UCSD-AML1 (cell line): Measurements from ENCODE around the gene THSD7A.

Source experiments
- DNase-seq: peaks from one replicate; lab custom pipeline; 2025; ENCODE audit not compliant: unreplicated experiment; lab: John Stamatoyannopoulos, UW

Gene THSD7A

GRCh38 chr7:11817111-11817740 is 14.8 kb downstream of the THSD7A start:
- DNase-seq = no peak

GRCh38 chr7:11811709-11812108 is 20.3 kb downstream of the THSD7A start:
- DNase-seq = no peak

- DNase-seq = no peak
Measured at GRCh38 chr7:11810043-11810625, 21.9 kb downstream of the THSD7A start.

GRCh38 chr7:11807000-11807399 is 25.0 kb downstream of the THSD7A start:
- DNase-seq = no peak

GRCh38 chr7:11804621-11805020 is 27.4 kb downstream of the THSD7A start:
- DNase-seq = no peak

GRCh38 chr7:11795231-11795630 is 36.8 kb downstream of the THSD7A start:
- no peak for DNase-seq

GRCh38 chr7:11792166-11792565 is 39.8 kb downstream of the THSD7A start:
- DNase-seq = no peak

GRCh38 chr7:11788568-11788967 is 43.4 kb downstream of the THSD7A start:
- no peak for DNase-seq

- DNase-seq = no peak
Measured at GRCh38 chr7:11787534-11787933, 44.5 kb downstream of the THSD7A start.

- DNase-seq = no peak
Measured at GRCh38 chr7:11786186-11786585, 45.8 kb downstream of the THSD7A start.

- DNase-seq = no peak
Measured at GRCh38 chr7:11784769-11785536, 47.0 kb downstream of the THSD7A start.

GRCh38 chr7:11779864-11780674 is 51.9 kb downstream of the THSD7A start:
- no peak for DNase-seq

- DNase-seq = no peak
Measured at GRCh38 chr7:11776039-11776438, 56.0 kb downstream of the THSD7A start.

GRCh38 chr7:11775401-11775800 is 56.6 kb downstream of the THSD7A start:
- no peak for DNase-seq

GRCh38 chr7:11768263-11768662 is 63.7 kb downstream of the THSD7A start:
- no peak for DNase-seq

- no peak for DNase-seq
Measured at GRCh38 chr7:11767148-11767547, 64.8 kb downstream of the THSD7A start.

- no peak for DNase-seq
Measured at GRCh38 chr7:11760372-11760771, 71.6 kb downstream of the THSD7A start.

- DNase-seq = no peak
Measured at GRCh38 chr7:11758627-11759111, 73.3 kb downstream of the THSD7A start.

- no peak for DNase-seq
Measured at GRCh38 chr7:11757153-11757552, 74.8 kb downstream of the THSD7A start.

GRCh38 chr7:11754933-11755332 is 77.1 kb downstream of the THSD7A start:
- no peak for DNase-seq

- DNase-seq = no peak
Measured at GRCh38 chr7:11754123-11754522, 77.9 kb downstream of the THSD7A start.
